Measurements from ENCODE around the gene NCK2.

NCK2 gene

GRCh38 chr2:105795575-105795934 lies 50.8 kb downstream of the NCK2 start:
- Histone ChIP-seq H3K4me3 (no peak overlapping the region), H3K9me3 (no peaks in the 10 kb centered on the region), H3K36me3 (no peaks in the 10 kb centered on the region), H3K27ac (no peak overlapping the region), H3K4me1 (peaks cover 0 to 84% (median 56%) of the 10 kb centered on the region in 4 donors), H3K27me3 (no peaks in the 10 kb centered on the region)
- no peak for TF ChIP-seq CTCF (IDR thresholded peaks at IDR 0.05)
- DNase-seq: no peak
- intact Hi-C loops (cut with DNase I; ENCODE audit: low total_unique reads): no loop called here

GRCh38 chr2:105796131-105796638 lies 51.5 kb downstream of the NCK2 start:
- Histone ChIP-seq H3K27ac (peak overlapping the region in 1 of 2 donors; percentile 34), H3K4me1 (peaks cover 0 to 84% (median 57%) of the 10 kb centered on the region in 4 donors), H3K36me3 (no peaks in the 10 kb centered on the region), H3K4me3 (no peak overlapping the region), H3K9me3 (no peaks in the 10 kb centered on the region), H3K27me3 (no peaks in the 10 kb centered on the region)
- intact Hi-C loops (cut with DNase I; ENCODE audit: low total_unique reads): no loop called here
- TF ChIP-seq CTCF (IDR thresholded peaks at IDR 0.05): no peak
- DNase-seq: no peak

GRCh38 chr2:105796791-105797190 lies 52.1 kb downstream of the NCK2 start:
- H3K36me3 ChIP-seq: no peaks in the 10 kb centered on the region
- peak overlapping the region; percentile 9 to 34 for H3K27ac ChIP-seq

GRCh38 chr2:105797298-105797819 lies 52.6 kb downstream of the NCK2 start:
- H3K27me3 ChIP-seq: no peaks in the 10 kb centered on the region
- H3K27ac ChIP-seq: peak overlapping the region; percentile 9 to 34
- intact Hi-C loops (cut with DNase I; ENCODE audit: low total_unique reads): no loop called here
- H3K4me1 ChIP-seq: peaks cover 0 to 84% (median 57%) of the 10 kb centered on the region in 4 donors
- H3K9me3 ChIP-seq: no peaks in the 10 kb centered on the region
- DNase-seq: peak in 1 of 2 donors; percentile 27
- H3K4me3 ChIP-seq: no peak overlapping the region
- TF ChIP-seq CTCF (IDR thresholded peaks at IDR 0.05): no peak
- H3K36me3 ChIP-seq: no peaks in the 10 kb centered on the region

More at GRCh38 chr2:105796791-105797190, 52.1 kb downstream of the NCK2 start:
- H3K9me3 ChIP-seq: no peaks in the 10 kb centered on the region
- no peak overlapping the region for H3K4me3 ChIP-seq
- intact Hi-C loops (cut with DNase I; ENCODE audit: low total_unique reads): no loop called here
- TF ChIP-seq CTCF (IDR thresholded peaks at IDR 0.05): no peak
- no peaks in the 10 kb centered on the region for H3K27me3 ChIP-seq
- peaks cover 0 to 84% (median 57%) of the 10 kb centered on the region in 4 donors for H3K4me1 ChIP-seq
- DNase-seq: no peak

- H3K4me3 ChIP-seq: no peak overlapping the region
- no peaks in the 10 kb centered on the region for H3K27me3 ChIP-seq
- no peak for TF ChIP-seq CTCF (IDR thresholded peaks at IDR 0.05)
- no peaks in the 10 kb centered on the region for H3K36me3 ChIP-seq
- no peak for DNase-seq
- peaks cover 0 to 82% (median 55%) of the 10 kb centered on the region in 4 donors for H3K4me1 ChIP-seq
- intact Hi-C loops (cut with DNase I; ENCODE audit: low total_unique reads): no loop called here
- H3K27ac ChIP-seq: no peak overlapping the region
- no peaks in the 10 kb centered on the region for H3K9me3 ChIP-seq
These were observed 53.9 kb downstream of the NCK2 start for GRCh38 chr2:105798595-105798994.

All from tibial artery (tissue), 4 donors.